ENCODE measurements around the gene KRT71.

GRCh38 chr12:52578469-52578868 lies 25.5 kb upstream of the KRT71 start:
- TF ChIP-seq CTCF (conservative IDR thresholded peaks at IDR 0.05; ENCODE audit: low read depth, low read length), result no peak
- no peak for TF ChIP-seq EZH2phosphoT487 (IDR thresholded peaks at IDR 0.05; ENCODE audit: borderline replicate concordance, low read length)
